CD4-positive, alpha-beta T cell treated with Interleukin-4 for 1 hour (primary cell): ENCODE measurements around the gene ATP2C1.
"Not testable (repeated sequence)": the region's sequence is repeated elsewhere in the genome, so short reads cannot be mapped to it uniquely, and the experiment has no call there.

ENCODE experiments used
- DNase-seq, 2 donors: peaks; one replicate each; pipeline ENCODE4 v3.0.0-alpha.2; 2020 to 2022

ATP2C1 gene

GRCh38 chr3:130893376-130894129 is at the start of gene ATP2C1:
Gene ATP2C1 (plus strand): TSS chr3:130894084. CDS start chr3:130894770, 686 bp downstream.
- DNase-seq, result peak; percentile 93 to 94

GRCh38 chr3:130844462-130844861 is 49.4 kb upstream of the ATP2C1 start:
- DNase-seq, result no peak

- no peak for DNase-seq
These were observed 47.7 kb upstream of the ATP2C1 start for GRCh38 chr3:130846181-130846580.

GRCh38 chr3:130849091-130849552 is 44.8 kb upstream of the ATP2C1 start:
- no peak for DNase-seq

- DNase-seq, result peak; percentile 40 to 49
These were observed 43.7 kb upstream of the ATP2C1 start for GRCh38 chr3:130850044-130850797.

- DNase-seq, result no peak
These were observed 43.0 kb upstream of the ATP2C1 start for GRCh38 chr3:130850843-130851242.

GRCh38 chr3:130851277-130851676 is 42.6 kb upstream of the ATP2C1 start:
- DNase-seq, result no peak

- DNase-seq, result no peak
These were observed 40.3 kb upstream of the ATP2C1 start for GRCh38 chr3:130853581-130853980.

- no peak for DNase-seq
These were observed 39.5 kb upstream of the ATP2C1 start for GRCh38 chr3:130854208-130854864.

- peak in 1 of 2 donors; percentile 33 for DNase-seq
These were observed 36.4 kb upstream of the ATP2C1 start for GRCh38 chr3:130857336-130858026.

GRCh38 chr3:130862130-130862529 is 31.8 kb upstream of the ATP2C1 start:
- not testable (repeated sequence) for DNase-seq

- DNase-seq, result no peak
These were observed 28.4 kb upstream of the ATP2C1 start for GRCh38 chr3:130865489-130865888.

GRCh38 chr3:130866327-130866726 is 27.6 kb upstream of the ATP2C1 start:
- DNase-seq, result no peak

- DNase-seq, result no peak
These were observed 23.5 kb upstream of the ATP2C1 start for GRCh38 chr3:130870423-130870822.

GRCh38 chr3:130876594-130876993 is 17.3 kb upstream of the ATP2C1 start:
- DNase-seq, result no peak

GRCh38 chr3:130878464-130878863 is 15.4 kb upstream of the ATP2C1 start:
- DNase-seq, result no peak

GRCh38 chr3:130889416-130889946 is 4.4 kb upstream of the ATP2C1 start:
- no peak for DNase-seq

- peak; percentile 72 to 85 for DNase-seq
These were observed 1.0 kb upstream of the ATP2C1 start for GRCh38 chr3:130892759-130893375.

GRCh38 chr3:130894130-130894985 is 474 bp downstream of the ATP2C1 start:
- DNase-seq, result peak; percentile 51 to 61

GRCh38 chr3:130894986-130895280 is 1.0 kb downstream of the ATP2C1 start:
- no peak for DNase-seq
